GM20431 (cell line): ENCODE data around the gene UCHL3.

Experiments used
- in situ Hi-C: fragments of 300-500 bp; cut with MseI, MboI; formaldehyde crosslinking; loops from one replicate; pipeline ENCODE4 v1.15.0; 2020; ENCODE audit warnings: low sequenced_read_pairs; ENCODE audit not compliant: unreplicated experiment

UCHL3 gene

DNA sequence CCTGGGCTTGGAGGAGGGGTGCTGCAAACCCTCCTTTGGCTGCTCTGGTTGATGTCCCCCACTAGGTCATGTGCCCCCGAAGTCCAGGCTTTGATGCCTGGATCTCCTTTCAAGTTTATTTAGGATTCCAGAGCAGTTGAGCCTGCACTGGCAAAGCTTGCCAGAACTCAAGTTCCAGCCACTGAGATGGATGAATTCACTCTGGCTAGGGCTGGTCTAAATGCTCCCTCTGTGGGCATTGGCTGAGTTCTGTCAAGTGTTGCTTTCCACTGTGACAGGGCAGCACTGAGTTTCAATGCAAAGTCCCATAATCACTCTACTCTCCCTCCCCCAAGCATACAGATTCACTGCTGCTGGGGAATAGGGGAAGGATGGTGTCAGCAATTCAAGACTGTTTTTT, 68.7 kb downstream of the UCHL3 start:
- in situ Hi-C loops: no loop called here

DNA sequence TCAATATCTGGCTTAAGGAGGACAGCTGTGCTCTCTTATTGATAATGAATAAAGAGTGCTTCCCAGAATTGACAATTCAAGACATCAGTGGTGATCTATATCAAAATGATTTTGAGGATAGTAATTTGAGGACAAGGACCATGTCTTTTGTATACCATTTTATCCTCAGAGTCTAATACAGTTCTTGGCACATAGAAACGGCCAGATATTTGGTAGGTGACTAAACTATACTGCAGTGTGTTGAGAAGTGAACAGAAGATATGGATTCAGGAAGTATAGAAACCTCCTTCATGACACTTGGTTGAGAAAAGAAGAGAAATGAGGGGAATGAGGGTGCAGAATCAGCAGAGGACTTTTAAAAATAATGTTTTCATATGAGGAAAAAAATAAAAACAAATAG, 70.4 kb downstream of the UCHL3 start:
- in situ Hi-C loops: no loop called here

DNA sequence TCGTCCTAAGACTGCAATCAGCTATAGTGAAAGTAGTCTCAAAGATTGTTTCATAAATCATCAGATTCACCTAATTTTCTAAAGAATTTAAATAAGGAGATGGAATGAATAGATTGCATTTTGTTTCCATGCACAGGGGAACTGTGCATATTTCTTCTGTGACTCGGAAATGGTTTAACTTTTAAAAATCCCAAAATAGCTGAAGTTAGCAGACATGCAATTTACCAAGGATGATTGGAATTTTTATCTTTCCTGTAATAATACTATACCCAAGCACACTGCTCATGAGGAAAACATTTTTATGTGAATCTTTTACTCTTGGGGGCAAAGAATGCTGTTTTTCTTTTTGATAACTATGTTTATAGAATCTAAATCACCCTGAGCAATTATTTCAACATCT, 71.6 kb downstream of the UCHL3 start:
- in situ Hi-C loops: no loop called here

DNA sequence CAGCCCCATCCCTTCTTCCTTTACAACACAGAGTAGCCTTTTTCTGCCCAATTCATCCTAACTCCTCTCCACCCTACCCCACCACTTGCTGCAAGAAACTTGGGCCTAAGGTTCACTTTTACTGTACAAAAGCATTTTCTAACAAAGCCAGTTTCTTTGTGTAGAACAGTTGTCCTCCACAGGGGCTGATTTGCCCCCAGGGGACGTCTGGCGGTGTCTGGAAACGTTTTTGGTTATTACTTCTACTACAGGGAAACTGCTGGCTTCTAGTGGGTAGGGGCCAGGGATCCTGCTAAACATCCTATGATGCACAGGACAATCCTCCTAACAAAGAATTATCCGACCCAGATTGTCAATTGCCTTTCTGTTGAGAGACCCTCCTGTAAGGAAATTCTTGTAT, 79.2 kb downstream of the UCHL3 start:
- in situ Hi-C loops: no loop called here

DNA sequence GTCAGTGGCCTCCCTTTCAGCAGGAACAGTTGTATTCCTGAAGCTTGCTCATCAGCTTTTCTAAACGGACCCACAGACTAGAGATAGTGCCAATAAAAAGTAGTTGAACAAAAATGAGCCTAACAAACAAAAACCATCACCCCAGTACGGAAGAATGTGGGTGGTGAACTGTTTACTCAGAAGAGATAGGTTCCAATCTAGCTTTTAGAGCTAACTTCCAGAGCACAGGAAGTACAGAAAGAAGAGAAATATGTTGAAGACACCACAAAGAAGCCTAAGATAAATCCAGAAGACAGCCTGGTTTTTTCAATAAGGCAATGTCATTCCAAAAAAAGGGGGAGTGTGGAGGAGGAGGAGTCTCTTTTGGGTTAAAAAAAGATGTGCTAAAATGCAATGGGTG, 83.7 kb downstream of the UCHL3 start:
- in situ Hi-C loops: no loop called here

DNA sequence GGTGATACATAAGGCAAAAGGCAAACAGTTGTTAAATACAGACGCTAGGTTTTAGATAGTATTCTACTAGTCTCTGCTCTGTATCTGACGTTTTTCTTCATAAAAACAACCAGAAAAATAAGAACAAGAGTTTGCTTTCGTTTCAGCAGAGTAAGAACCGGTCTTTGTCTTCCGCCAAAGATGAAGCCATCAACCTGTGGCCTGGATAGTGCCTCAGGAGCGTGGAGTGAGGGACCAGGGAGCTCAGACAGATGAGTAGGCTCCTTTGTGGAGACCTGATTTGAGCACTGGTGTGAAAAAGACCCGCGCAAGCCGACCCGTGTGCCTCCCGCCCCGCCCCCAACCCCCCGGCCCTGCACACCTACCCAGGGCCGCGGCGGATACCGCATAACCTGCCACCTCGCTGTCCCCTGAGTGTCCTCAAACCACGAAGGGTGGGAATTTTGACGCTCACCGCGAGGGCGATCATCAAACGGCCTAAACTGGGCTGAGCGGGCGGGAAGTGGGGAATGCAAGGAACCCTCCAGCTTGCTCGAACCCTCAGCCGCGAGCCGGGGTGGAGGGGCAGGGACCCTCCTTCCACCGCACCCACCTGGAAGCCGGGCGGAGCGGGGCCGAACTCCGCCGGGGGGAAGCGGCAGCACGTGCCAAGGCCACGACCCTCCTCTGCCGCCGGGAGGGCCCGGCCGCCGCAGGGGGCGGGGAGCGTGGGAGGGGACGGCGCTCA, 85.7 kb downstream of the UCHL3 start:
- in situ Hi-C loops: no loop called here

DNA sequence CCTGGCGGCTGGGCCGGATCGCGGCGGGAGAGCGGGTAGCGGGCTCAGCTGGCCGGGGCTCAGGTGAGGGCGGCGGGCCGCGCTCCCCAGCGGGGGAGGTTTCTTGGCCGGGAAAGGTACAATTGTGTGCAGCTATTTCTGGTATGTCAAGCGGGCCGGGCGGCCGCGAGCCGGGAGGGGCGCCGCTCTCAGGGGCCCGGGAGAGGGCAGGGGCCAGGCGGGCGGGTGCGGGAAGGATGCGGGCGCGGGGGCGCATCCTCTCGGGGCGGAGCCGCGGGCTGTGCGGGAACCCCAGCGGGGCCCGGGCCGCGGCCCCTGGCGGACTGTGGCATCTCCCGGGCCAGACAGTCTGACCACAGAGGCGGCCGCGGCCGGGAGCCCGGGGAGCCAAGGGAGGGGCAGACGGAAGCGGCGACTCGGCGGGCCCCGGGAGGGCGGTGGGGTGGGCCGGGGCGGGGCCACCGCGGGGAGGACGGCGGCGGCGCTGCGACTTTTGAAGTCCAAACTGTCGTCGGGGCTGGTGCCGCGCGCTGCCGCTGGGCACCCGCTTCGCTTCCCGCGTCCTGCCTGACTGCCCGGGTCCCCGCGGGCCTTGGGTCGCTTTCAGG, 86.3 kb downstream of the UCHL3 start, which contains the start of gene LMO7:
Gene LMO7 (plus strand): TSS at position 503 of the 608 bp plus-strand sequence. CDS start 328 bp downstream, outside the sequence.
- in situ Hi-C loops: no loop called here

DNA sequence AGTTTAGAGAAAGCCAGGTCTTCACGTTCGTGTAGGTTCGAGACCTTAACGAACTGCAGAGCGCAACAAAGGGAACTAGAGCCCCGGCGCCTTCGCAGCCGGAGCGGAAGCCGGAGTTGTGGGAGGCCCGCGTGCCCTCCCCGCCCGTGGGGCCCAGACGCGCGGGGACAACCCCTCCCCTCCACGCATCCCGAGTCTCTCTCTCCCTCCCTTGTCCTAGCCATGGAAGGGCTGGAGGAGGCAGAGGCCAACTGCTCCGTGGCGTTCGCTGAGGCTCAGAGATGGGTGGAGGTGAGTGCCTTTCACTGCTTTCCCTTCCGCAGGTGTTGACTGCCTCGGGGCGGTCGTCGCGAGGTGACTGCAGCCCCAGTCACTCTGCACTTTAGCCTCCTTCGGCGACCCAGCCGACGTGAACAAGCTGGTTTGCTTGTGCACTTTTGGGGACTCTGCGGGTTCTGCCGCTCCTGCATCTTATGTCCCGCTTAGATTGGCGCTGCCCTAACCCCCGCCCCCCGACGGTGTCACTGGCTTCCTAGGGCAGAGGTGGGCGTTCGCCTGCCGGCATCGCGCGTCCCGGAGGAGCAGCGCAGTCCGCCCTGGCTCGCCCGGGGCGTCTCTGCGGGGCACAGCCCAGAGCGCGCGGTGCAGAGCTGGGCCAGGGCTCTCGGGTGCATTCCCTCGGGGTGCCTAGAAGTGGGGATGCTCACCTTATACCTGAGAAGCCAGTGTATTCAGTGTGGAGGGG, 87.0 kb downstream of the UCHL3 start:
- in situ Hi-C loops: no loop called here

DNA sequence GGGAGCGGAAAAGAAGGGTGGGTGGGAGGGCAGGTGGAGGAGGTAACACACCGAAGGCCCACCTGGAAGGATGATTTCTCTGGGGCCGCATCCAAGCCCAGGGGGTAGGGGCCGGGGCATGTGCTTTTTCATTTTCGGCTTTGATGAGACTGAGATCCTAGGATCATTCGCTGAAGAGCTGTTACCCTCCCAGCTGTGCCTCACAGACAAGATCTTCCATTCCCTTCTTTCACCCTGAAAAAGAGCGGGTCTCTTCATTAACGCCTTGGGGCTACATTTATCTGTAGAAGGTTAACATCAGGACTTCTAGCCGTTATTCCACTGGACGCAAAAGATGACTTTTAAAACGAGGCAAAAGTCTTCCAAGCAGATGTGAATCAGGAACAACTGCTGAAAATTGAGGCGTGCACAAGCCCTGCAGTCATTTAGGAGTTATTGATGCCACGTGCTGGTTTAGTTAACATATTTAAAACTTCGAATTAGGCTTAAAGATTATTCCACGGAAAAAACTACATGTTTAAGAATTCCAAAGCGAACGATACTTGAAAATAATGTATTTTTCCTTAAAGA, 87.7 kb downstream of the UCHL3 start:
- in situ Hi-C loops: no loop called here

DNA sequence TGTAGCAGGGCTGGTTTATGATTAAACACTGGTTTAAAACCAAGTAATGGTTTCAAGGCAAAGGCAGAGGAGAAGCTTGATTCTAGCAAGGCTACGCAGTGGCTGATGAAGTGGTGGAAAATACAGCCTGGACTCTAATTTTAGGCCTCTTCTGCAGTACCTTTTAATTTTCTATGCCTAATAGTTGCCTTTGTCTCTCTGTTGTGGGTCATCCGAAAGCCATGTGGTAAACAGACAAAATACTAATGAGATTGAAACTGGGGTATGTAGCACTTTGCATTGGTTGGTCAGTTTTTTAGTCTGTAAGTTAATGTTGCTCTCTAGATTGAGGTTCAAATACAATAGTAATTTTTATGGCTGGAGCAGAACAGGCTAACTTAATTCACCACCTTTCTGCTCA, 89.9 kb downstream of the UCHL3 start:
- in situ Hi-C loops: no loop called here

DNA sequence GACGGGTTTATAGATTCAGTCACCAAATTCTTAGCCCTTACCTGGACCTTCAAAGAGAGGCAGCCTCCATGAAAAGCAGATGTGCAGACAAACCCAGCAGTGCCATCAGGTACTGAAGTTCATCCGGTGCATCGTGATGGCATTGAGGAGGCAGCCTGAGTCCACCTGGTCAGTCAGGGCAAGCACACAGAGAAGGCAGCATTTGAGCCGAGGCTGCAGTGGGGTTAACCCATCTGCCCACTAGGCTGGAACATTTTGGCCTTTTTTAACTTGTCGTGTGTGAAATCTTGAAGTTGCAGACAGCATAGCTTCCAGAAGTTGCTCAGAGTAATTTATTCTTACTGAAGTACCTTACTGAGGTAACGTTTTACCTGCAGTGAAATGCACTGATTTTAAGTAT, 91.4 kb downstream of the UCHL3 start:
- in situ Hi-C loops: no loop called here

DNA sequence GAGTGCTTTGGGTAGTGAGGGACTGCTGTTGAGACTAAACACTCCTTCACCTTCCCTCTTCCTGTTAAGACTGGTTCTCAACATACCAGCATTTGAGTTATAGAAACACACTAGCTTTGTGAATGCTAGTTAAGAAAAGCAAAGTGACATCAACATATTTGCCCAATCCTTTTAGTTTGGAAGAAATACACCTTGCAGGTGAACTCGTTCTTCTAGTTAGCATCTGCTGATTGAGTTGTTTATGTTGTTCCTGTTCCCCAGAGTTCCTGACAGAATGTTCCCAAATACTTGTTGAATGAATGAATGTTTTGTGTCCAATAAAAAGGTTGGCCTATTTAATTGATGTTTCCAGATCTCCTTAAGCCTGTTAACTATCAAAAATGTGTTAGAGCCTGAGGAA, 93.6 kb downstream of the UCHL3 start:
- in situ Hi-C loops: no loop called here

DNA sequence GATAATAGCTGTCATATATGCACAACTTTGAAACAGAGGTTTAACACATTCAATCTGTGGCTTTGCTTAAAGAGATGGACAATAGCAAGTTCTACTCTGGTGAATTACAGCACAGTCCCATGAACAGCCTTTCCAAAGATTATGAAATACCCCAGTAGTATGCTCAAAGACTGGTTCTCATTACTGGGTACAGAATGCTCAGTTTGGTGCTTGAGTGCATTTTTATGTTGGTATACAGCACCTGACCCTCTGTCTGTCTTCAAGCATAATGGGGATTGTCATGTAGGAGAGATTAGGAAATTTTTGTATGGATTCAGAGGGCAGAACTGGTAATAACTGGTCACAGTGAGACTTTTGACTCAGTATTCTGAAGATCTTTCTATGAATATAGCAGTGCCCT, 94.1 kb downstream of the UCHL3 start:
- in situ Hi-C loops: no loop called here

DNA sequence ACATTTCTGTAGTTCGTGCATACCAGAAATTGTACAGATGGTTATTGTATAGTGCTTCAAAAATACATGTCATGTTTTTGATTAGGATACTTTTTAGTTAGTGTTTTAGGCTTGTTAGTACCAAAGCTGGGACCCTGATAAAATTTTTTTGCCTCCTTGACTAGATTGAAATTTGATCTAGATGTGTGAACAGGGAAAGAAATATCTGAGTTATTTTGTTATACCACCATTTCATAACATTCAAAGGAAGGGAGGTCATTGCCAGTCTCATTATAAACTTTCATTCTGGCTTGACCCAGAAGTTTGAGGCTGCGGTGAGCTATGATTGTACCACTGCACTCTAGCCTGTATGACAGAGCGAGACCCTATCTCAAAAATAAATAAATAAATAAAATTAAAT, 95.5 kb downstream of the UCHL3 start:
- in situ Hi-C loops: no loop called here

DNA sequence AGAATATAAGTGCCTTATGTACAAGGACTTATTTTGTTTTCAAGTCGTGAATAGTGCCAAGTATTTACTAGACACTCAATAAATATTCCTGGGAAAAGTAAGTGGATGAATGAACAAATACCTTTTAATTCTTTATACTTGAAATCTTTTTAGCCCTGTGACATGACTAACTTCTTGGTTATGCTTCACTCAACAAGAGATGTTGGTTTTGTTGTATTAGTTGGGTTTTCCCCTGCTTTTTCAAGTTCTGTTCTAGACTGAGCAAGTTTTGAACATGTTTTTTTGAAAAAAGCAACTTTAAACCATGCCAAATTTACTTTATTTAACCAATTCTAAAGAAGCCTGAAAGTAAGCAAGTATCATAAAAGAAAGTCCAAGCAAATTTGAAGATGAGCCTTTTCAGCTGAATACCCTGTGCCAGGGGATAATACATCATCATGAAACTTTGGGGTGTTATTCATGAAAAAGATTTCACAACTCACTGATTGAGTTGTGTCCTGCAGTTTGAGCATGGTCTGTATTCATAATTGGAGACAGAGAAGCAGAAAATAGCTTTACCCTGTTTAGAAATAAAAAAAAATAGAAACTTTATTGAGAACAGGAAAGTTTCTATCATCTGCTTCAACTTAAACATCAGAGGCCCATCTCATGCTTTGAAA, 97.7 kb downstream of the UCHL3 start:
- in situ Hi-C loops: no loop called here

DNA sequence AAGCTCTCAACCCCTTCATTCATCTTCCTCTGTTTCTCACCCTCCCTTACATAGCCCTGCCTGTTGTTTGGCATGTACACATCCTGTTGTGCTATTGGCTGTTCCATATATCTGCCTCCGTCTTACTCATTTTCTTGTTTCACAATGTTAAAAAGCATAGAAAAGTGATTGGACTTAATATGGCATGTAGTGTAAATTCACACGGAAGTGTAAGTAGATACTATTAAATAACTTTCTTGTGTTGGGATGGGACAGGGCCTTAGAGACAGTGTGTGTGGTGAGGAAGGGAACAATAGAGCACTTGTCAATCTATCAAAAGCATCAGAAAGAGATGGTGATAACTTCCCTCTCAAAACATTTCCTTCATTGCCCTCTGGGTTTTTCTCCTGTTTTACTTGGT, 98.9 kb downstream of the UCHL3 start:
- in situ Hi-C loops: no loop called here

DNA sequence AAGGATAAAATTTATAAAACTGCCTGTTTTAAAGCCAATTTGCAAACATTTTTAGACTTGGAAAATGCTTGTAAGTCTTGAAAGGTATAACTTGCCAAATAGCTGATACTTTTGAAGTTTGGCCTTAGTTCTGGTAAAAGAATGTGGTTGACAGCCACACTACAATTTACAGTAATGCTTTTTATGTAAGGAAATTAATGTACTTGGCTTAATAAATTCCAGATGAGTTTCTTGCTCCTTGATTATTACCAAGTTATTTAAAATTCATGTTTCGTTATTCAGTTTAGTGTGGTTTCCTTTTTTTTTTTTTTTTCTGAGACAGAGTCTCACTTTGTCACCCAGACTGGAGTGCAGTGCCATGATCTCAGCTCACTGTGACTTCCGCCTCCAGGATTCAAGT, 101.4 kb downstream of the UCHL3 start:
- in situ Hi-C loops: no loop called here

DNA sequence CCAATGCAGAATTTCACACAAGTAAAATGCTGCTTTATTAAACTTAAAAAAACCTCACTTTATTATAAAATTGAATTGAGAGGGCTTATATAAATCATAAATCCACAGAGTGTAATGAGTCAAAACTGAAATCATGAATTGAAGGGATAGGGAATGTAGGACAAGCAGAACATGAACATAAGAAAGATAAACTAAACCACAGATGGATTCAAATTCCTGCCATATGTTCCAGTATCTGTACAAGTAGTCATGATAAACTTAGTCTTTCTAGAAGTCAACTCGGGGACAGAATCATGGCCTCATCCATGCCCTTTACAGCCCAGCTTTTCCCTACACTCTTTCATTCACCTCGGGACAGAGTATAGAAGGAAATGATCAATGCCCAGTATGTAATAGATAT, 103.1 kb downstream of the UCHL3 start:
- in situ Hi-C loops: no loop called here
